ENCODE results near the gene SRSF7.

DNA sequence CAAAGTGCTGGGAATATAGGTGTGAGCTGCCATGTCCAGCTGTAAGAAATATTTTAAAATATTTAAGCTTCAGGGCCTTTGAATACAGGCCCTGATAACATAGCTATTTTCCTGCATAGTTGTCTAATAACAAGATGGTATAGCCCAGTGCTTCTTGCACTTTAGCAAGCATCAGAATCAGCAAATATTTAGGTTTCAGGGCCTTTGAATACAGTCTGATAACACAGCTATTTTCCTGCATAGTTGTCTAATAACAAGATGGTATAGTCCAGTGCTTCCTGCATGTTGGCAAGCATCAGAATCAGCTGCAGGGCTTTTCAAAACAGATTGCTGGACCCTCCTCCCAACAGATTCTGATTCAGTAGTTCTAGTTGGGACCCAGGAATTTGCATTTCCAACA lies 32.4 kb upstream of the SRSF7 start:
- no peak for TF ChIP-seq POLR2A (IDR thresholded peaks at IDR 0.05; ENCODE audit: low read length)
- no peak for TF ChIP-seq GATA1 (IDR thresholded peaks at IDR 0.05; ENCODE audit: low read depth, low read length)
